ENCODE results near the gene CLDN24.

CLDN24 gene

DNA sequence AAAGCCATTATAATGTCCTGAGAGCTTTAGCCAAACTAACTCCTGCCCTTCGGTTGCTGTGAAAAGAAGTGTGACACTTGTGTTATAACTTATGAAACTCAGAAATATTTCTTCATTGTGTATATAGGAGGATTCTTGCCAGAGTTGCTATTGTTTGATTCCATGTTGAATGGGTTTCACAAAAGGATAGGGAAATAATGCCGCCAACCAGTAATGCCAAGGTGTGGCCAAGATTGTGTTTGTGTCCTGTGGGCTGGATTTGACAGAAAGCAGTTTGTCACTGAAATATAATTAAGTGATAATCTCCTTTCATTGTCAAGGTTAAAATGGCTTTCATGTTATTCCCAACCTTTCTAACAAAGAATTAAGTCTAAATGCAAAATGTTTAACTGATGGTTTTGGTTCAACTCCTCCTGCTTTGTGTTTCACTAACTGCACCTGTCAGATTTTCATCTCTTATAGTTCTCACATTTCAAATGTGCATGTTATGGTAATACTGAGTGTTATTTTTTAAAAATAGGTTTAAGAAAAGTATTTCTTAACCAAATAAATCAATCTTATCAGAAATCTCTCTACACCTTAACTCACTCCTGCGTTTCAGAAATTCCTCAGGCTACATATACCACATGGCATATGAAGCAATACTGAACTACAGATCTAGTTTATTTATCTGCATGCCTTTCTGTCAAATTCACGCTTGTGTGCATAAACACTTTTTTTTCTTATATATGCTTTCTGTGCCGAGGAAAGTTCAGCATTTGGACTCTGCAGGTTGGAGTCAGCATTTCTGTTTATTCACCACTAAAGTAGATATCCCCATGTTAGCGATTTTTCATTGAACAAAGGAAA lies 1.8 kb downstream of the CLDN24 start, which contains the start of gene CLDN22:
CLDN22 (minus strand) TSS at position 66 of the 849 bp plus-strand sequence; CDS start at position 8, 58 bp downstream.
- no peak for DNase-seq

DNA sequence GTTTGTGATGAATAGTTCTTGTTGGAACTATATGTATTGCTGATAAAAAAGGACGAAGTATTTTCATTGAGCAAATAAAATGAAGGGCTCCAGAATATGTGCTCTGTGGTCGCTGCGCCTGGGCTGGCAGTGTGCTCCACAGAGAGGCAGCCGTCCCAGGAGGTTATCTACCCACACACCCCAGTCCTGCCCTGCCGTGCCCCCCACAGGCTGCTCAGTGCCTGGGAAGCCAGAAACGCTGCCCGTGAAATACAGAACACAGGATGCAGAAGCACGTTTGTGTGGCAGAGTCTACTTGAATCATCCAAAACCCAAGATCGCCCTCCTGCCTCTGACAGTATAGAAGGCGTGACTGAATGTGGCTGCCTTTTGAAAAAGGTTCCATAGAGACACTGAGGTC lies 3.6 kb downstream of the CLDN24 start:
- no peak for DNase-seq

DNA sequence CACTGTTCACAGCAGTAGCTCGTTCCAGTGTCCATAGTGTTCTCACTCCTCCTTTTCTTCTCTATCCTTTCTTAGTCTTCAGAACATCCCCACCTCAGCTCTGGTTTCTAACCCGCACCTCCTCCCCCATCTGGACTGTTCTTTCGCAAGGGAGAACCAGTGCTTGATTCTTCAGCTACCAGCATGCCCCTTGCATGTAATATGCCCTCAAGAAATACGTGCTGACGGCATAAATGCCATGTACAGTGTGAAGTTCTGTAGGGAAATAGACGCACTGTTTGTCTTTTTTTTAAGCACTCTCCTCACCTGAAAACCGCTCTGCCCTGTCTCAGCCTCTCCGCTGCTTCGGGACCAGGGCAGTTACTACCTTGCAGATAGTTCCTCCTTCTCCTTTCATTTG lies 7.4 kb downstream of the CLDN24 start:
- DNase-seq, result no peak

DNA sequence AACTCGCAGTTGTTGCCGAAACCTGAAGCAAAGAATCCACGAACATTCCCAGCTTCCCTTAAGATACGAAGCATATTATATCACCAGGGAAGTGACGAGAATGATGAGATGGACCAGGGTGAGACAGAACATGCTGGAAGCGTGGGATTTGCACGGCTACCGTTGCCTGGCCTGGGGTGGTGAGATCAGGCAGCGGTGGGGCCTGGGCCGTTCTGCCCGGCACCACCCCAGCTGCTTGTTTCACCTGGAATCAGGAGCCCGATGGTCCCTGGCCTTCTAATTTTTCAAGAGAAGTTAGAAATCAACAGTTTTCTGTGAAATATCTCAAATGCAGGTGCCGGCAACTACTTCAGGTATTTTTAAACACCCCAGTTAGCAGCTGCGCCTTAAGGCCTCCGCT lies 7.9 kb downstream of the CLDN24 start:
- DNase-seq, result no peak

DNA sequence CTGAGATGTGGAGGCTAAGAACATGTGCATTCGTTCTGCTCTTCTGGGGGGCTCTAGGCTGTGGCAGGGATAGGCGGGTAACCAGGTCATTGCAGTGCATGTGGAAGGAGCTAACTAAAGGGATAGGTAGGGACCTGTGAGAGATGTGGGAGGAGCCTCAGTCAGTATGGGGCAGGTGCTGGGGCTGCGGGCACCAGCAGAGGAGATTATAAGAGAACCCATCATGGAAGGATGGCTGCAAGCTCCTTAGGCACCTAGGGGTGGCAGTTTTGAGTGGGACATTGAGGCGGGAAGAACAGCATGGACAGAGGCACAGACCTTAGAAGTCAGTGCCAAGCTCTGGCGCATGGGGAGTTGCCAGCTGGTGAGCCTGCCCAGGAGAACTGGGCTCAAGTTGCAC lies 9.4 kb downstream of the CLDN24 start:
- DNase-seq, result no peak

DNA sequence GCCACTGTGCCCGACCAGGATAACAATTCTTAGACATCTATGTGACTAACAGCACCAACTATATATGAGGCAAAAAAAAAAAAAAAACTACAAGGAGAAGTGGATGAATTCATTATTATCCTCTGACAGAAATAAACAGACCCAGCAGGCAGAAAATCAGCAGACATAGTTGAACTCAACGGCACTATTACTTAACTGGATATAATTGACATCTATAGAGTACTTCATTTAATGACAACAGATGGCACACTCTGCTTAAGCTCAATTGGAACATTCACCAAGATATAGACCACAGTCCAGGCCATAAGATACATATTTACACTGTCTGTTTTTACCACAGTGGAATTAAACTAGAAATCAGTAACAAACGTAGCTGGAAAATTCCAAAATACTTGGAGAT lies 15.4 kb downstream of the CLDN24 start:
- DNase-seq, result no peak

DNA sequence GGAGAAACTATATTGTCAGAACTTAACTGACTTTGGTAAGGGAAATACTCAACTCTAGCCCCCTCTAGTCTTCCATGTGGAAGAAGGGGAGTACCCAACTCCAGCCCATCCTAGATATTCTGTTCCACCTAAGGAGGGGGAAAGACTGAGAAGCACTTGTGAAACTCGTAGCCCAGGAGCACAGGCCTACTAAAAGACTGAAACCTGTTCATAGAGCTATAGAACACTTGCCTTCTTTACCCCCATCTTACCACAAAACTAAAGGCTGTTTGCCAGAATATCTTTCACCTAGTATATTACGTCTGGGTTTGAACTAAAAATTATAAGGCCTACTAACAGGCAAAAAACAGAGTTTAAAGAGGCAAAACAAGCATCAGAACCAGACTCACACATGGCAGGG lies 17.7 kb downstream of the CLDN24 start:
- no peak for DNase-seq

DNA sequence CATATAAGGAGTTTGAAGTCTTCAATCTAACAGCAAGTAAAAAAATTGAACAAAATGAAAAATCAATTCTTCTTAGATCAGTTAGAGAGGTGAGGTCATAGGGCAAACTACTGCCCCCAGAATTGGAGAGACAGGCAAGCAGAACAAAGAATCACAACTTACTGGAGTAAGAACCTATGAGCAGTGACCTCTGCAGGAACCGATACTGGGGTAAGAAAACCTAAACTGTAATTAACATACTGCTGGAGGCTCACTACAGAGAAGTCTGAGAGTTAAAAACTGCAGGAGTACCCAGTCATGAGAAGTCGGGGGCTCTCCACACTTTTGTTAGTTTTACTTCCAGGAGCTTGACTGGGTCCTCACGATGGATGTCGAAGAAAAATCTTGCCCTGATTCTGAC lies 18.2 kb downstream of the CLDN24 start:
- no peak for DNase-seq

DNA sequence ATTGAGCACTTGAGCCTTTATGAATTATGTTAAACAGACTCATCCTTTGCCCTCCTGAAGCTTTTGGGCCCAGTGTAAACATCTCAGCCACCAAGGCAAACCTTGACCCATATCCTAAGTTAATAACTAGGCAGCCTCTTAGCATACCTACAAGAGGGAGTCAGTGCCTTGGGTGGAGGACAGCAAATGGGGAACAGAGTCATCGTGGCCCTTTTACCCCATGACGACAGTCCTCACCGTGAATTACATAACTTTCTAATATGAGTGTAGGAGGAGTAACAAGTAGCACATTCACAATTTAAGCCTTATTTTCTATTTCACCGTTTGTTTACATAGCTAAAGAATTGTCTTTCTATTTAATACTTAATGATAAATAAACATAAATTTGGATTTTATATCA lies 18.9 kb downstream of the CLDN24 start:
- no peak for DNase-seq

DNA sequence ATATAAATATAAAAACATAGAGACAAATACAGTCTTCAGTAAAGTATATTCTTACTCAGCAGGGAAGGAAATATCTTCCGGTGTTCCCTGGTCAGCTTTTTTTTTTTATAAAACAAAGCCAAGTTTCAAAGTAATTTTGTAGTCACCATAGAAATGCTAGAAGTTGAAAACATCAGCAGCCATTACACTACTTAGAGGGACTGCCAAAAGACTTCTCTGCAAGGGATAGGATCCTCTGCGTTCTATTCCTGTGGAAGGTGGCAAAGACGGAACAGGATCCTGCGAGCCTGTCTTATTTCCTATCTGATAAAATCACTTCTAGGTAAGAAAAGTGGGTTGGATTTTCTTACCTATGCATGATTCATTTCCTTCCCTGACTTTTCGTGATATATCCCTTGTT lies 21.6 kb downstream of the CLDN24 start:
- no peak for DNase-seq

DNA sequence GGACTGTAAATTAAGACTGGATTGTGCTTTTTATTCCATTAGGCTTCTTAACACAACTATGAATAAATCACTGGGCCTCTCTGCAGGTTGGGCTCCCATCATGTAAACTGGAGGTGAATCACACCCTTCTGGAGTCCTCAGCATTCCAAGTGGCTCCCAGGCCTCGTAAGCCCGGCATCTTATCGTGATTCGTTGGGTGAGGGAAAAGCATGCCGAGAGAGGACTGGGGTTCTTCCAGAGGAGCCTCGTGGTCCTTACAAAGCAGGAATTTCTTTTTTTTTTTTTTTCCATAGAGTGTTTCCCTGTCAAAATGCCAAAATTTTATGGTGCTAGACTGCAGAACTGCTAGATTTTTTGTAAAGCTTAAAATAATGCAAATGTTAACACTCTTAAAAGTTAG lies 22.2 kb downstream of the CLDN24 start:
- no peak for DNase-seq

DNA sequence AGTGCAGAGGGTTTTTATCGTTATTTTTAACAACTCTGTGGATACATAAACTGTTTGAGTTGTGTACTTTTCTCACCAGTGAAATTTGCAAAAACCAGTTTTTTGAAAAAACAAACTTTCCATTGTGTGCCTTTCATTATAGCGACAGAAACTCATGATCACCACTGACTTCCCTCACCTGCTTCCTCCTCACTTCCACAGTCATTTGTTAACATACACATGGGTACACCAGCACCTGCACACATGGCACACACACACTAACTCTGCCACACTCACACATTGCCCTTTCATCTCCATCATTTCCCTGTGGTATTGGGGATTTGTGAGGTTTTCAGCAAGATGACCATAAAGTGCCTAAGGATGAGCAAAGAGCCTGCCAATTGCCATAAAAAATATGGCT lies 22.8 kb downstream of the CLDN24 start:
- no peak for DNase-seq

DNA sequence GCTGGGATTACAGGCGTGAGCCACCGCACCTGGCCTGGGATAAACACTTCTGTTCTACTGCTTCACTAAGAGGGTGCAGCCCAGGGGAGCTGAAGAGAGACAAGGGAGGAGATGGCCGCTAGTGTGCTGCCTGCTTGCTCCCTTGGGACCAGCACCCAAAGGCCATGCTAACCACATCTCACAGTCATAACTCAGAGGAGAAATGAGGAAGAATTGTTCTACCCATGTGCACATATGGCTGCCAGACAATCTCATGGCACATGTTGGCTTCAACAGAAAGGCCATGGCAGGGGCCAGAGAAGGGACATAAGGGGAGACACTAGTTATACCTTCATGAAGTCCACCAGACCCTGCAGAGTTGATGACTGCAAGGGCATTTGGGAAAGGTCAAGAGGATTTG lies 24.6 kb downstream of the CLDN24 start:
- DNase-seq, result no peak

DNA sequence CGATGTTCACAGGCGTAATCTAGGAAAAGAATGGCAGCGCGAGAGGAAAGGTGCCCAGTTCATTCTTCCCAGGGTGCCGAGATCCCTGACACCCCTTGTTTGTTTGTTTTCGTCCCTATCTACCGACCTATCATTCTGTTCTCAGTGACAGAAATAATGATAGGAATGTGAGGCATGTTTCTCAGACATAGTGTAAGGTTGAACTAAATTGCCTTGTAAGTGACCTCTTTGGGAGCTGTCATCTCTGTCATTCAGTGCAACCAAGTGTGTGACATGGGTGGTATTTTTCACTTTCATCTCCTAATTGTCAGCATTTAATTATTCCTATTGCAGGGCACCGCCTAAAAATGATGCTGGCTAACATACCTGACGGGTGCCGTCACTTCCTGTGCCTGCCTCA lies 26.5 kb downstream of the CLDN24 start:
- no peak for DNase-seq

DNA sequence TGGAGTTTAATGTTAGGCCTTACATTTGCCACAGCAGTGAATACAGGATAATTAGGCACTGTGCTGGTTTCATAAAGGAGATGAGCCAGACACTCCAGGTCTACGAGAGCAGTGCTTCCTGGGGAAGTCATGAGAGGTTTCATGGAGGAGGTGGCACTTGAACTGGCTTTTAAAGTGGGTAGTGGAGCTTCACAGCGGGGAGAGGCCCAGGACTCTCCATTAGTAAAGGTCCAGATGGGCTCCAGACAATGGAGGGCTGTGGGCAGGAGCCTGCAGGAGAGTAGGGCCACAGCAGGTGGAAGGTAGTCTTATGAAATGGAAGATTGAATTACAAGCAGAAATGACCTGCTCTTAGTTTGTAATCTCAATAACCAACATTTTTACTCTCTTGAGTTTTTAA lies 31.2 kb downstream of the CLDN24 start:
- no peak for DNase-seq

DNA sequence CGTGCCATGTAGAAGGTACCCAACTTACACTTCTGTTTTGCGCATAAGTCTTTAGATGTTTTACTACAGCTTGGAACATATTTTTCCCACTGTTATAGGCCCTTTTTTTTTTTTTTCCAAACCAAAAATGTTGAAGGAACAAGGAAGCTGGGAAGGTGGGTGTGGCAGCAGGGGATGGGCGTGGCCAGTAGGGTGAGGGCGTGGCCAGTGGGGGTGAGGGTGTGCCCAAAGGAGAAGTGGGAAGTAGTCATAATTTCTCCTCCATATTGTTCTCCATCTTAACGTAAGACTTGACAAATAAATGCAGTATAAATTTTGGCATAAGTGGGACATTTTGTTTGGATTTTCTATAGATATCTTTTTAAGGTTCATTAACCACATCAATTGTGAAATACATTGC lies 32.5 kb downstream of the CLDN24 start:
- DNase-seq, result no peak

DNA sequence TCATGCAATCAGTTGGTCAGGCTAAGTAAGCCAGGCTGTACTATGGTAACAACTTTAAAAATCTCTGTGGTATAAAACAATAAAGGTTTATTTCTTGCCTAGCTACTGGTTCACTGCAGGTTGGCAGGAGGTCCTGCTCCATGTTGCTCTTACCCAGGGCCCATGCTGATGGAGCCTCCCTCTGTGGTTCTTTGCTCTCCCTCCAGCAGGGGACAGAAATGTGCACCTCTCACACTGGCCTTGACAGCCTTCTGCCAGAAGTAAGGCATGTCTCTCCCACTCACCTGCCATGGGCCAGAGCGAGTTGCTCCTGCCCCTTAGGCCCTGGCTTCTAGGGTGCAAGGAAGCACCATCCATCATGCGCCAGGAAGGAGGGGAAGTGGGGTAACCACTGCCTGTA lies 33.3 kb downstream of the CLDN24 start:
- DNase-seq, result no peak

DNA sequence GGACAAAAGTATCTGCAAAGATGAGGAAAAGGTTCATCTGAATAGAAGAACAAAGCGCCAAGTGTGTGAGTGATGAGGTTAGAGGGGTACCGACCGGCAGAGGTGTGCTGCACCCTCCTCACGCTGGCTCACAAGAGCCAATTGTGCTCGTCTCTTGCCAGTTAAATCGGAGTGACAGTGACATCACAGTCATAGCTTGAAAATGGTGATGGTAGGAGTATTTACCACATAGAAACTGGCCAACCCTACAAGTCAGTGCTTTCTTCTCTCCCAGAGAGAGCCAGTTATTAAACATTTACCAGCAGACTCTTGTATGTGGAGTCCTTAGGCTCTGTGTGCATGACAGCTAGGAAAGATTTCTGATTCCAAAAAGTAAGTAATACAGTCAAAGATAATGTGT lies 34.5 kb downstream of the CLDN24 start:
- DNase-seq, result no peak

DNA sequence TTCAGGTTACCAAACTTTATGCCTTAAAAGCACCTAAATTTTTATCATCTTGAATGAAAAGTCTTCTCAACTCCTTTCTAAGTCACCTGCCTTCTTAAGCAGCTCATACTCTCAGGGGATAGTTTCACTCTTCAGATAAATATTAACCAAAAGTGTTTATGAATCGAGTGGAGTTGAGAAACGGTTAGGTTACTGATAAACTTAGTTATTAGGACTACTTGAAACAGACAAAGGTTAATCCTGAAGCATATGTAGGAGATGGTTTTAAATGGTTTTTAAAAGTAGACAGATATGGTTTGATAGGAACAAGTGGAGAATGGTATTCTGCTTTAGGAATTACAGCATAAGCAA lies 34.9 kb downstream of the CLDN24 start:
- no peak for DNase-seq

DNA sequence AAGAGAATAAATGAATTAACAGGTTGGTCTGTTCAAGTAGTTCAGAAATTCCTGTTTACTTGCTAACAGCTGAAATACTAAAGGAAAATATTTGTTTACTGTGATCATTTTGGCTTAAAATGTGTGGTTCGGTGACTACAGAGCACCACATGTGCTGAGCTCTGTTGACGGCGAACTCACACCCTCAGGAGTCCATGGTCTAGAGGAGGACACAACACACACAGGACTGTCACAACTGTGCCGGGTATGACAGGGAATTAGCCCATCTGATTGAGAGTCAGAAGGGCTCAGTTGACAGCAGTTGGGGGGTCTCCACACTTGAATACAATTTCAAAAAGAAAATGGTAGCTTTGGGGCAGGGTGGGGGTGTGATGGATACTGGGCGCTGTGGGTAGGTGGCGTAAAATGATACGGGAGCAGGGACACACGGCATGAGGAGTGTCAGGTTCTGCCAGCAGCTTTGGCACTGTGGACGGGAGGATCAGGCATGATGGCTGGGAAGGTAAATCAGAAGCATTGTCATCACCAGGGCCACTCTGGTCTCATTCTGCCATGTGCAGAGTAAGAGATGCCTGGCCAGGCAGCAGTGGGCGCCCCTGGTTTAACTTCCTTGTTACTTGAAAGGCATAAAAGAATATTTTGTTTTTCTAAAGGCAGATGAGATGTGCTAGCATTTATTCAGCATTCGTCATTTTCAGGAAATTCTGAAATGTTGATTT lies 35.5 kb downstream of the CLDN24 start:
- no peak for DNase-seq

DNA sequence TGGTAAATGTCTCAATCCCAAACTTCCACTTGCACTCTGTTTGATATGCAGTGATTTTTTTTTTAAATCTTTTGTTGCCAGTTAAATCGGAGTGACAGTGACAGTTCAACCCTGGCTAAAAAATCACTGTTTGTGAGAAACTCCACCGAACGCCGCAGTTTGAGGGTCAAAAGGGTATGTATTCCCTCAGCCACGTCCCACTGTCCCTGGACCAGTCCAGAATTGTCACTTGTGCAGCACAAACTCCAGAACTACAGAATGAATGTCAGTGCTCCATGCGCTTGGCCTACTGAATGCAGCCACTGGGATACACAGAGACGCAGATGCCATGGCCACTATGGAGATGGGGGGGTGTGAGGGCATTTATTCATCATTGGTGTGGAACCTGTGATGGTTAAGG lies 36.3 kb downstream of the CLDN24 start:
- DNase-seq, result no peak

DNA sequence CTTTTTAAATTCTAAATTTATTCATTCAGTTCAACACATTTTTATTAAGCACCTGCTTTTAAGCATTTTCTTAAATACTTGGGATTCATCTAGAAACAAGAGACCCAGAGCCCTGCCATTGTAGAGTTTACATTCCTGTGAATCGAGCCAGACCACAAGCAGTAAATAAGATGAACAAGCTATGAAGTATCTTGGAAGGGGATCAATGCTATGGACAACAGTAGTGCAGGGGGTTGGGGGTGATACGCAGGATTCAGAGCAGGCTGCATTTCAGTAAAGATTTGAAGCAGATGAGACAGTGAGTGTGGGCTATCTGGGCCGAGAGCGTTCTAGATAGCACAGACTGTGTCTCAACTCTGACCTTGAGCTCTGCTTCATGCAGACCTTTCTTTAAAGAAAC lies 37.3 kb downstream of the CLDN24 start:
- DNase-seq, result no peak

DNA sequence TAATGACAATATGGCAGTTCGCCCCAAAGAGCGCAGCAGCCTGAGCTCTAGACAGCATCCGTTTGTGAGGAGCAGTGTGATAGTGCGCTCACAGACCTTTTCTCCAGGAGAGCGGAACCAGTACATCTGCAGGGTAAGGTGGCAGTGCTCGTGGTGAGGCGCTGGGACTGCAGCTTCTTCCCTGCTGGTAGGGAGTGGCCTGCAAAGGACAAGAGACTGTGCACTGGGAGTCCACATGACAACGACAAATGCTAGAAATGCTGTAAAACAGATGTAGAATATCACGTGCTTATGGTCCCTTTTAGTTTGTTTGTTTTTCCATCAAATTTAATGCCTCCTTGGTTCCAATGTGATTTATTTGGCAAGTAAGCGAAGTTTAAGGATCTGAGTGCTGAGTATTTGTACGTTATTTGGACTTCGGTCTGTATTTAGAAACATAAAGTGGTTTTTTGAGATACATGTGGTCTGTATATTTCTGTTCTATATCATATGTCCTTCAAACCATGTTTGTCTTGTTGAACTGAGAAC lies 37.9 kb downstream of the CLDN24 start:
- no peak for DNase-seq

DNA sequence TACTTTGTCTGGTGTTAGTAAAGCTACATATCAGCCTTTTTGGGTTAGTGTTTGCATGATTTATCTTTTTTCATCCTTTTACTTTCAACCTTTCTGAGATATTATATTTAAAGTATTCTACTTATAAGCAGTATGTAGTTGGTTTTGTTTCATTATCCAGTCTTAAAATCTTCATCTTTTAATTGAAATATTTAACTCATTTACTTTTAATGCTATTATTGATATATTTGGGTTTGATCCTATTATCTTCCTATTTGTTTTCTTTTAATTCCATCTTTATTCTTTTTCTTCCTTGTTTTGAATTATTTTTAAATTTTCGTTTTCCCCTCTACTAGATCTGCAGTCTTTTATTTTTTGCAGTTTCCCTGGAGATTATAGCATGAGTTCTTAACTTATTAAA lies 46.1 kb downstream of the CLDN24 start:
- DNase-seq, result no peak
